Stimulated activated CD4-positive, alpha-beta T cell treated with anti-CD3 and anti-CD28 coated beads, TNF-alpha, amount 100 ng/mL, for 24 hours (primary cell): ENCODE data around the gene UBE2QL1.

ENCODE experiments used
- DNase-seq, 3 experiments: peaks; one replicate each; pipeline ENCODE4 v3.0.0-alpha.2; 2020; ENCODE audit warnings: low read depth in 3 of 3

The UBE2QL1 gene

GRCh38 chr5:6427694-6428093, 21.0 kb upstream of the UBE2QL1 start:
- no peak for DNase-seq

- DNase-seq, result no peak
Observed at GRCh38 chr5:6430418-6431028, 18.1 kb upstream of the UBE2QL1 start.

GRCh38 chr5:6431214-6432195, 17.2 kb upstream of the UBE2QL1 start:
- no peak for DNase-seq

- DNase-seq, result no peak
Observed at GRCh38 chr5:6432206-6432605, 16.5 kb upstream of the UBE2QL1 start.

GRCh38 chr5:6434731-6435130, 13.9 kb upstream of the UBE2QL1 start:
- DNase-seq, result no peak

GRCh38 chr5:6435356-6435755, 13.3 kb upstream of the UBE2QL1 start:
- DNase-seq, result peak in 1 of 3 experiments; percentile 8

GRCh38 chr5:6436715-6437331, 11.8 kb upstream of the UBE2QL1 start:
- no peak for DNase-seq

- no peak for DNase-seq
Observed at GRCh38 chr5:6439588-6440550, 8.8 kb upstream of the UBE2QL1 start.

GRCh38 chr5:6442333-6442732, 6.3 kb upstream of the UBE2QL1 start:
- DNase-seq, result no peak

GRCh38 chr5:6443326-6443725, 5.3 kb upstream of the UBE2QL1 start:
- DNase-seq, result no peak

GRCh38 chr5:6446042-6446441, 2.6 kb upstream of the UBE2QL1 start:
- DNase-seq, result no peak

GRCh38 chr5:6446626-6447309, 1.9 kb upstream of the UBE2QL1 start:
- no peak for DNase-seq

- DNase-seq, result no peak
Observed at GRCh38 chr5:6447384-6448140, 1.1 kb upstream of the UBE2QL1 start.

- DNase-seq, result no peak
Observed at GRCh38 chr5:6448141-6448491, 543 bp upstream of the UBE2QL1 start.

- DNase-seq, result no peak
Observed at GRCh38 chr5:6449465-6450158, 953 bp downstream of the UBE2QL1 start.

- DNase-seq, result no peak
Observed at GRCh38 chr5:6450319-6450833, 1.7 kb downstream of the UBE2QL1 start.

- DNase-seq, result no peak
Observed at GRCh38 chr5:6452622-6453504, 4.2 kb downstream of the UBE2QL1 start.

GRCh38 chr5:6453937-6454560, 5.4 kb downstream of the UBE2QL1 start:
- DNase-seq, result no peak
